GM12865 (cell line): ENCODE results near the gene CREM.

Experiments used
- DNase-seq: peaks from one replicate; pipeline ENCODE4 v3.0.0; 2010; ENCODE audit warnings: low read depth
- H3K4me3 ChIP-seq: 2 replicates; pipeline ENCODE4 v1.5.1; 2011; ENCODE audit warnings: mild to moderate bottlenecking, low read depth, low read length, control low read depth
- CTCF ChIP-seq: IDR thresholded peaks from 2 replicates; pipeline ENCODE4 v1.5.1; 2011; ENCODE audit warnings: low read length, control low read depth, low read depth, inconsistent platforms; ENCODE audit not compliant: insufficient read depth; ENCODE audit errors: missing control alignments

CREM gene

GRCh38 chr10:35208949-35209613 lies 82.4 kb downstream of the CREM start:
- TF ChIP-seq CTCF: no peak
- no peak overlapping the region for H3K4me3 ChIP-seq
- no peak for DNase-seq

GRCh38 chr10:35210961-35211360 lies 84.3 kb downstream of the CREM start:
- DNase-seq: no peak
- TF ChIP-seq CTCF: no peak
- no peak overlapping the region for H3K4me3 ChIP-seq

GRCh38 chr10:35211390-35211789 lies 84.7 kb downstream of the CREM start:
- no peak for DNase-seq
- no peak for TF ChIP-seq CTCF
- H3K4me3 ChIP-seq: no peak overlapping the region

GRCh38 chr10:35212856-35213255 lies 86.2 kb downstream of the CREM start:
- no peak for TF ChIP-seq CTCF
- H3K4me3 ChIP-seq: no peak overlapping the region
- no peak for DNase-seq

- DNase-seq: no peak
- TF ChIP-seq CTCF: no peak
- H3K4me3 ChIP-seq: no peak overlapping the region
Measured at GRCh38 chr10:35213699-35214098, 87.1 kb downstream of the CREM start.

GRCh38 chr10:35214607-35215020 lies 88.0 kb downstream of the CREM start:
- H3K4me3 ChIP-seq: no peak overlapping the region
- no peak for DNase-seq
- TF ChIP-seq CTCF: no peak

- DNase-seq: no peak
- H3K4me3 ChIP-seq: no peak overlapping the region
- TF ChIP-seq CTCF: no peak
Measured at GRCh38 chr10:35215107-35215506, 88.5 kb downstream of the CREM start.
